Endometrium (tissue), 2 donors: ENCODE data around the gene CNTN5.

ENCODE experiments used
- FAIRE-seq: peaks from 2 replicates; lab custom pipeline; 2012; peaks lifted over from hg19 to GRCh38; lab: Jason Lieb, UNC
- donor health status: control.
- donor health status: control.

CNTN5 gene

DNA sequence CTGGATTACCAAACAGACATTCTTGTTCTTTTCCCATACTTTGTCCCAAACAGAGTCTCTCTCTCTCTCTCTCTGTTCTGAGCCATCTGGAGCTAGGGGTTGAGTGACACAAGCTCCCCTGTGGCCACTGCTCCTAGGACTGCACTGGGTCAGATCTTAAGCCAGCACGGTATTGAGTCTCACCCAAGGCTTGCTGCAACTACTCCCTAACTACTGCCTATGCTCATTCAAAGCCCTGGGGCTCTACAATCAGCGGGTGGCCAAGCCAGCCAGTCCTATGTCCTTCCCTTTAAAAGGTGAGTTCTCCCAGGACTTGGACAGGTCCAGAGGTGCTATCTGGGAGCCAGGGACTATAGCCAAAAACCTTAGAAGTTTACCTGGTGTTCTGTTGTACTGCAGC, 385.6 kb downstream of the CNTN5 start:
- FAIRE-seq, result no peak

DNA sequence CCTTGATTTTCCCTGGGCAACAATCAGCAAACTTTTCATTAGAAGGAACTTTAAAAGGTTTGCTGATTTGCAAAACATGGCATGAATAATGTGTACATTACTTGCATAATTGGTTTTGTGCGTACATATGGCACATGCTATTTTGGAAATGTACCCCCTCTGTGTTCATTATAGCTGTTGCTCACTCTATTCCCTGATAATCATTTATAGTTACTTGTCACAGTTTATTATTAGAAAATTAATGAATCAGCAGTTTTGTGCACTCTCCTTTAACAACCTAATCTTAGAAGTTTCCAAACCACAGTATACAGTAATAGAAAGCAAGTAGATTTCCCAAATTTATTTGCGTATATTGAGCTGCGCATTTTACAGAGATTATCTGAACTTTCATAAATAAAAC, 389.9 kb downstream of the CNTN5 start:
- FAIRE-seq, result no peak

DNA sequence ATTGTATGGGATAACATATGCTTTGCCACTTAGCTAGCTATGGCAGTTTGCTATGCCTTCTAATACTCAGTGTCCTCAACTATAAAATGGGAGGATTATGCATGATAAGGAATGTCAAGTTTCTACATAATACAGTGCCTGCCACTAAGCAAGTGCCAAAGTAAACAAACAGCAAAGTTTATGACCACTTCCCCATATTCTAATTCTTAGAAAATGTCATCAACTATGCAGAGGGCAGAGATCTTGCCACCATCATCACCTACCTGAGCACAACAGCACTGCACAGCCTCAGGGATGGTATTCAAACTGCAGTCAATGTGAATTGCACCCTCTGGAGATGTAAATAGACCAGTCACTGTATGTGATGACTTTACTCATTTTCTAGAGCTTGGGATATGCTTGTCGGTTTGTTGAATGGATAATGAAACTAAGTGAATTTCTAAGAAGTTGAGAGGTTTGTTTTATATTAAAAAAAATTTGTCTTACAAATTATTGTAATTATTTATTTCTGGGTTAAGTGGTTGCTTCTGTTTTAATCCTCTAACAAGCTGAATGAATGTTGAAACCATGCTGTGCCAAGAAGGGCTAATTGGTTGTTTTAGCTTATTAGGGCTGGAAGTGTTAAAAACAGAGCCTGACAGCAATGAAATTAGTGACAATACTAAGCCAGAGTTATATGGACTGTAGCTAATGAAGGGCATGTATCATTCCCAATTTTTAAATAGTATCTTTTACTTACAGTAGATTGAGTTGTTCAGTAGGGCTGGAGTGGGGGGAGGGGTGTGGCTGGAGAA, 398.4 kb downstream of the CNTN5 start:
- FAIRE-seq, result no peak

DNA sequence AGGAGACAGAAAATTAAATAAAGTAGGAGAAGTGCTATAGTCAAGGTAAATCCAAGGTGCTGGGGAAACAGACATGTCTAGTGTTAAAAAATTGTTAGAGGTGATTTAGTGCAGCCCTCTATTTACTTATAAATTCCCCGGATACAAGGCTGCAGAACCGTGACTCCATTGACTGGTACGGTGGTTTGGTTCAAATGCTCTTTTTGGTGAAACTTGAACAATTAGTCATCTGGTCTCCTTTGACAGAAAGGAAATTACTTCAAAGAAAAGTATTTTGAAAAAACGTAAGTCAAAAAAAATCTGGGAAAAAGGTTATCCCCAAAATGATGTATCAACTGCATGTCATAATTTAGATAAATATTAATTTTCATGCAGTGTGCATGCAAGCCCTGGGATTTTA, 399.2 kb downstream of the CNTN5 start:
- FAIRE-seq, result no peak

DNA sequence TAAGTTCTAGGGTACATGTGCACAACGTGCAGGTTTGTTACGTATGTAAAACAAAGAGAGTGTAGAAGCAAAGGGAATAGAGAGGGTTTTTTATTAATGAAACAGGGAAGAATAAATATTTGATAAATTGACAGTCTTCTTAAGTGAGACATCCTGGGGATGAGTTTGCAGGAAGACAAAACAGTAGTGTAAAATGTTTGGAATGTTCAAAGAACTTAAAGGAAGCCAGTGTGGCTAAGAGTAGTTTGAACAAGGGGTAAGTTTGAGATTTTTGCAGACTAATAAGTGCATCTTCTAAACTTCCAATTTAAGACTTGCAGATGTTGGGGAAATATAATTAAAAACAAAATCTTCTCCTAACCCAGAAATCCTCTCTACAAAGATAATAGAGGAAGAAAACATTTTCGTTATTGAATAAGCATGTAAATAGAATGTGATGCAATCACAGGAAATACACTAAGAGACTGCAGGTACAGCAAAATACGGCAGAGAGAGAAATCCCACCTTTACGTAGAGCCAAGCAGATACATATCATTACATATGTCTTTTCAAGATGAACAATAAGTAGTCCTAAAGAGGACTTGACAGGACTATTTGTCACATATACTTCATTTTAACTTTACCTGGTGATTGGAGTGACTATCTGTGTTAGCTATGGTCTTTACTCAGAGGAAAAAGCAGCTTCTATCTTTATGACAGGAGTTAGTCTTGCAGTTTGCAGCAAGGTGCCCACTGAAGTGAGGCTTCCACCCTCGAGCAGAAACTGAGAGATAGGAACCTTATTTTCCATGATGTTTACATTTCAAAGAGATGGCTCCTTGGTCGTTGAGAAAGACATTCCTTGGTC, 402.1 kb downstream of the CNTN5 start:
- FAIRE-seq, result no peak

DNA sequence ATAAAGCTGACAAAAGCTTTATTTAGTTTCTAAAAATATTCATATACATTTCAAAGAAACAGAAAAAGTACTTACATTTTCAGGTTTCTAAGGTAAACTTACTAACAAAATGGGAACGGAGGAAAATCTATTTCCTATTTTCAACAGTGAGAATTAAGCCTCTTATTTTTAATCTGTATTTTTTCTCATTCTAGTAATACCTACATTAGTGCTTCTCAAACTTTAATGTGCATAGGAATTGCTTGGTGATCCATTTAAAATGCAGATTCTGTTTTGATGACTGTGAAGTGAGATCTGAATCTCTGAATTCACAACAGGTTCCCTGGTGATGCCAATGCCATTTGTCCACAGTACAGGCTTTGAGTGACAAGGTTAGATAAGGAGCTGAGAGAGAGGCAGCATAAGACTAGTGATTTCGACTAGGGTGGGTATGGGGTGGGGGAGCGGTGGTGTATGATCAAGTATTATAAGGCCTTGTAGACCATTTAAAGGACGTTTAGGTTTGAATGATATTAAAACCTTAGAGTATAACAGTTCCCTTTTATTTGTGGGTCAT, 402.8 kb downstream of the CNTN5 start:
- FAIRE-seq, result no peak

DNA sequence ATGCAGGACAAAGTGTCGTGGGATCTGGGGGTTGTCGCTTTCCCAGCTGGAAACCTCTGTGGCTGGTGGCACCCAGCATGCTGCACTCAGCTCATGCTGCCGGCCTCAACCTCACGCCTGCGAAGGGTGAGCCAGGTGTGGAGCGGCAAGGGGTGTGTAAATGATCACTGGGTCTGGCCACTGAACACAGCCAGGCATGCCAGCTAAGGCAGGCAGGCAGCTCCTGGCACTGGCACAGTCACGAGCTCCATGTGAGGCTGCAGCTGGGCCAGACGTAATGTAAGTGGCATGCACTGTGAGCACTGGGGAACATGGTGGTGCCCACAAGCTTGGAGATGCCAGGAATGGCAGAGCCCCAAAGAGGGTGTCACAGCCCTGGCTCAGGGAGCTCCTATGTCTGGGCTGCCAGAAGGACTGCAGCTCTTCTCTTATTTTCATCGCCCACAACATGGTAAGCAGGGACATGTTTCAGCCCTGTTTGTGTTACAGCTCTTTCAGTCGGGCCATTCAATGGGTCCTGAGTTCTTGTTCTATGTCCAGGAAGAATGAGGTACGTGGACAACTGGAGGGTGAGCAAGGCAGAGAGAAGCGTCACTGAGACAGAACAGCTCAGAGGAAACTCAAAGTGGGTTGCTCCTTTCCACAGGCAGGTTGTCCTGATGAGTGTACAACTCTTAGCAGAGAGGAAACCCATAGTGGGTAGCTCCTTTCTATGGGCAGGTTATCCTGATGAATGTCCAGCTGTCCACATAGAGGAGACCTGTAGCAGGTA, 403.8 kb downstream of the CNTN5 start:
- no peak for FAIRE-seq

DNA sequence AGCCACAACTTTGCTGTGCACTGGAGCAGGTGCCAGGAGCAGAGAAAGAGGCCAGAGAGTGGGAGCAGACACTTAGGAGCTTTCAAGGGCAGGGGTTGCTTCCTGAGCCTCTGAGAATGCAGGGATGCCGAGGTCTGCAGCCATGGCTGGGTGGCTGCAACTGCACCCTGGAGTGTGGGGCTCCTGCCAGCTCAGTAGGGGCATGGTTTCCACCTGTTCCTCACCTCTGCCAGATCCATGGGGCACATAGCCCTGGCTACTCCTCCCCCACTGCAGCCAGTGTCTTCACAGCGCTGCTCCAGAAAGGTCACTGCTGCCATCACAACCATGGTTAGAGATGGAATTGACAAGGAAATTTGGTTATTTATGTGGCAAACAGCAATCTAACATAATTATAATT, 404.8 kb downstream of the CNTN5 start:
- FAIRE-seq, result no peak

DNA sequence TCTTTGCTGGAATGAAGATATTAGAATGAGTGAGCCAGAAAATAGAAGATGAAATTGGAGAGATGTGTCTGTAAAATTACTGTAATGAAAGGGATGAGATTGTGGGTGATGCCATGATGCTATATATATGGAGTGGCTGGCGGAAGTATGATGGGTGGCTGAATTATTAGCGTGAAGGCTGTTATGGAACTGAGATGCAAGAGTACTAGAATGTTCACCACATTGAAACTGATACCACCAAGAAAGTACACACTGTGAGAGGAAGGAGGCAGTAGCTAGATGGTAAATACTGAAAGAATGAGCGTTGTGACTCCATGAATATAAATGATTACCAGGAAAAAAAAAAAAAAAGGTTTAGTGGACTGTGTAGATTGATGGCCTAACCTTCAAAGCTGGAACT, 411.9 kb downstream of the CNTN5 start:
- no peak for FAIRE-seq

DNA sequence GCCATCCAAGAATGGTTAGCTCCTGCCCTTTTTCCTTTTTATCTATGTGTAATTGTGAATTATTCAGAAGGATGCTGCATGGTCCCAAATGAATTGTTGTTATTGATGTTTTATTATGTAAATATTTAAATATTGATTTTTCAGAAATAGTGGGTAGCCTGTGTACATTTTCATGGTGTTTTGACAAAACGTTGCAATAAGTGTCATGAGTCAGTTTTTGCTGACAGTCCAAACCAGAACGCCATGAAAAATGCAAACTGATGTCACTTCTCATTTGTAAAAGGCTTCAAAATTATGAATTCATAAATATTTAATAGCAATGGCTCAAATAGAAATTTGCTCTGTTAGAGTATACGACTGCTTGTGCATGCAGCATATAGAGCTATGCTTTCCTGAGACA, 422.5 kb downstream of the CNTN5 start:
- FAIRE-seq, result no peak

DNA sequence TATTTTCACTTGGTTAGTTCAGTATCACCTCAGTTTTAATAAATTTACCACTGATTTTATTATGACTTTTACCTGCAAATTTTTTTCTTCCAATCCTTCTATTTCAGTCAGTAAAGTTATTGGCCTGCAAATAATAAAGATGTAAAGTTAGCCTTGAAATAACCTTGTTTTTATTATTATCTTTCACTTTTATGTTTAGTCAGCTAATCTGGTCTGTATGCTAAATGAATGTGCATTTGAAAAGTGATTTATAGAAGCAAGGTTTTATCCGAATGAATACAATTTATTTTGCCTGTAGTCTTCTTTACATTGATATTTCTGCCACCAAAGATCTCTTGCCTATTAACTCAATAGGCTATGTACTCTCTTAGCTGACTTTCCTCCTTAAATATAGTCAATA, 425.7 kb downstream of the CNTN5 start:
- no peak for FAIRE-seq

DNA sequence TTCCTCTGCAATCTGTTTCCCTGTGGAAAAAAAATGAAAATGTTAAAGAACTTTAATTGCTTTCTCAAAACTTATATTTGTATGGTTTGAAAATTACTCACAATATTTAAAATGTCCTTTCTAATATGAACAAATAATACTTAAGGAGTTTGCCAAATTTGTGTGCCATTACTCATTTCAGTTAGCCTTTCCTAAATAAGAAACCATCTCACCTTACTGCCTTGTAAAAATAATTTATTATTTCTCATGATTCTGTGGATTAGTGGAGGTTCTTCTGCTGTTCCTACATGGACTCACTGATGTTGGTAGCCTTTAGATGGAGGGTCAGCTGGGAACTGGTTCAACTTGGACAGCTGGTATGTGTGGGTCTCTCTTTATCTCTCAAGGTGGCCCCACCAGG, 428.6 kb downstream of the CNTN5 start:
- no peak for FAIRE-seq

DNA sequence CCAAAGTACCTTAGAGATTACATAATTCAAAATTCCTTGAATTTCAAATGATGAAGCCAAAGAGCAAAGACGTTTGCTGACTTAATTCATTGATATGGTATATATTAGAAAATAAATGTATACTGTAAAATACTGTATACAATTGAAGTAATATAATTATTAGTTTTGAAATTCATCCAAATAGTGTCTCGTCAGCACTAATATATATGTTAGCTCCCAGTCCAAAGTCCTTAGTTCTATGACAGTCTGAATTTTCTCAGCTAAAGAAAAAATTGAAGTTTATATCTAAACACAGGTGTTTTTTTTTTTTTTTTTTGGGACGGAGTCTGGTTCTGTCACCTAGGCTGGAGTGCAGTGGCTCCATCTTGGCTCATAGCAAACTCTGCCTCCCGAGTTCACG, 431.3 kb downstream of the CNTN5 start:
- no peak for FAIRE-seq

DNA sequence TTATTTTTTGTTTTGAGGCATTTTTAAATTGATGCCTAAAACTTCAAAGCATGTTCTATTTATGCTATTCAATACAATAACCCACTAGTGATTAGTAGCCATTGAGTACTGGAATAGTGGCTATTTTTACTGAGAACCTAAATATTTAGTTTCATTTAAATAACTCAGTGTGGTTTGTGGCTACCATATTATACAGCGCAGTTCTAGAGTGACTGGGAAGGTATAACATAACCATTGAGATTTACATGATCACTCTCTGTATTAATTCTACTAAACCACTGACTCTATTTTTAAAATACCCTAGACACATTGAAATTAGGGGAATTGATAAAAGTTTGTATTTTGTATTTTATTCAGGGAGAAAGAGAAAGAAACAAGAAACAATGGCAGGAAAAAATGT, 441.2 kb downstream of the CNTN5 start:
- no peak for FAIRE-seq

DNA sequence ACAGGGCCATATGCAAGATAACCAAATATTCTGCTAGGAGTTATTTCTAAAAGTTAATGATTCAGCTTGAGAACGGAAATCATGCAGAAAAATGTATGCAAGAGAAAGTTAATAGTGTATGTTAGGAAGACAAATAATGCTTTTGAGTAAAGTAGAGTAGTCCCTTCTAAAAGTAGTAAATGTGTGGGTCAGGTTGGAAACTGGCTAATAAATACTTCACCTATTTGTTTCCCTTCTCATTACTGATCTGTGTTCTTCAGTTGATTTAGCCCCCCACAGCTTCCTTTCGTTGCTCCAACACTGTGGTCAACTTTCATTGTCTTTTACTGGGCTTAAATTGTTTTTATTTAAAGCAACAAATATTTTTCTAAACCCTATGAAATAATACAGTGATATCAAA, 444.2 kb downstream of the CNTN5 start:
- no peak for FAIRE-seq

DNA sequence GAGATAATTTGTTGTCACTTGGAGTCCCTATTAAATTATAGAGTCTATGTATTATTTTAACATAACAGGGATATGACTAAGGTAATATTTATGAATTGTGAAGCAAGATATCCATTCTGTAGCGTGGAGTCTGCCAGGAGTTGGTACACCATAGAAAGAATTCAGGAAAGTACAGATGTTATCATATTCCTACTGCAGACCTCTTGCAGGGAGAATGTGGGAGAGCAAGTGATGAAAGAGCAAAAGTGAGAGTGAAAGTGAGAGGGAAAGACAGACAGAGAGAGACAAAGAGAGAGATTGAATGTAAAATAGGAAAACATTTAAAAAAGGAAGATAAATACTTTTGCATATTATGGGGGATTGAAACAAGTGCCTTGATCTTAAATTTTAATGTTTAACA, 468.8 kb downstream of the CNTN5 start:
- FAIRE-seq, result no peak

DNA sequence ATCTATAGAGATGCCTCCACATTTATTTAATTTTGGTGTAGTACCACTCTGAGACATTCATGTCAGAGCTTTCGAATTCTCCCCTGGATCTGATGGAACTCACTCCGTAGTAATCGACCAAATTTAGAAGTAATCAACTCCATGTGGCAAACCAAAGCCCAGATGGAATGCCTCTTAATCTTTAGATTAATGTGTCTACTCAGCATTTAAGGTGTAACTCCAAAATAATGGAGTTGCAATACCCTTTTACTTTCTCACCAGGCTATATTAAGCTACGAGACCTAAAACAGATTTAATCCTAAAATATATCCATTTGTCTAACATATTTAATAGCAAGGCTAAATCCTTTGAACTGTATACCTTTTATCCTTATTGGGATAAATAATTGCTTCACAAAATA, 473.3 kb downstream of the CNTN5 start:
- FAIRE-seq, result no peak

DNA sequence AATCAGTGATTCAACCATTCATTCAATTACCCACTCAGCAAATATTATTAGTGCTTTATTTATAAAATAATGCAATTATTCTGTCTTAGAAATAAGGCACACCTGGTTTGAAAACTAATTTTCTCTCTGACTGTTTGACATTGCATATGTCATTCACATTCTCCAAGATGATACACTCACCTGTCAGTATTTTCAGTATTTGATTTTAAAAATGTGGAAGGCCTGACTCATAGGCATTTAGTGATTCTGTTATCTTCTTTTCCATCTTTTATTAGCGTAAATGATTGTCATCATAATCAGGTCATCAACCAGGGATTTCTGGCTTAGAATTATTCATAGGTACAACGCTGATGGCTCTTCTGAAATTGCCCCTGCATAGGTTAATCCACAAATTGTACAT, 480.9 kb downstream of the CNTN5 start:
- FAIRE-seq, result no peak

DNA sequence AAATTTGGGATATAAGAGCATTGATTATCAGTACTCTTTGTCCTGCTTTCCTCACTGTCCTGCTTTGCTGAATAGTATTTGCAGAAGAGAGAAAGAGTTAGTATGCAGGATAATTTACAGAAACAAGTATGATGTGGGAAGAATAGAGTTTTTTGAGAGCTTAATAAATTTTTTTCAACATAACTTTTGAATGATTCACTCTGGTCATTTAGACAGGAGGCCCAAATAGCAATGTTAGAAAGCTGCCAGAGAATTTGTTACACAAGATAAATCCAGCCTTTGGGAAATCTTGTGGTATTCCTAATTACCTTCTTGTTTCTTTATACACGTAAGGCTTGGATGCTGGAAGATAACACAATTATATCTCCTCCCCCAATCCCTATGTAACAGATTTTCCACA, 484.6 kb downstream of the CNTN5 start:
- no peak for FAIRE-seq

DNA sequence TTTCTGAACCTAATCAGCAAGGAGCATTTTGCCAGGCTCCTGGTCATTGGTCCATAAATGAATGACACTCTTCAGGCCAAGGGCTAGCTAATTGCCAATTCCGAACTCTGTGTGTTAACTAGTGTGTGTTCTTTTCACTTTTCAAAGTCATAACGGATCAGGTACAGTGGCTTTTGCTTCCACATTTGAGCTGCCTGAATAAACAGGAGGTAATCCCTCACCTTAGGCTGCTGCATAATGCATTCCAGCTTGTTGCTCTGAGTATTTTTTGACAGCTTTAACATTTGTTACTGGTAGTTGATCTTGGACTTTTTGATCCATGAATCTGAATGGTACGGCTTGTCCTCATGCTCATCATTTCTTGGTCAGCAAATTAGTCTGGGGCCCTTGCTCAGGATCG, 485.1 kb downstream of the CNTN5 start:
- FAIRE-seq, result no peak

DNA sequence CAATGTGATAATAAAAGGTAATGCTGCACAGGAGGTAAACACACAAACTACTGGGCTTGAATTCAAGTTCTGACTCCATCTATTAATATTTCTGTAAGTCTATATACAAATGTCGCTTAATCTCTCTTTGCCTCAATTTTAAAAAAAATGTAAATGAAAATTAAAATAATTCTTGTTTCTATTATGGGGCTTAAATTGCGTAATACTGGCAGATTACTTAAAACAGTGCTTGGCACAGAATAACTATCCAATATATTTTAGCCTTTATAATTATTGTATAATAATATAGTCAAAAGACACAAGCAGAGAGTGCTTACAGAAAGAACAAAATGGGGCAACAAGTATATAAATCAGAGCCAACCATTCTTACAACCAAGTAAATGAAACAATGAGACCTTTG, 489.1 kb downstream of the CNTN5 start:
- no peak for FAIRE-seq

DNA sequence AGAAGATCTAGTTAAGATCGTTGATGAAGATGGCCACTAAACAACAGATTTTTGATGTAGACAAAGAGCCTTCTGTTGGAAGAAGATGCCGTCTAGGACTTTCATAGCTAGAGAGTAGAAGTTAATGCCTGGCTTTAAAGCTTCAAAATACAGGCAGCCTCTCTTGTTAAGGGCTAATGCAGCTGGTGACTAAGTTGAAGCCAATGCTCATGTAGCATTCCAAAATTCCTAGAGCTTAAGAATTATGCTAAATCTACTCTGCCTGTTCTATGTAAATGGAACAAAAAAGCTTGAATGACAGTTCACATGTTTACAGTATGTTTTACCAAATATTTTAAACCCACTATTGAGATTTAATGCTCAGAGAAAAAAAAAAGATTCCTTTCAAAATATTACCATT, 492.6 kb downstream of the CNTN5 start:
- FAIRE-seq, result no peak

DNA sequence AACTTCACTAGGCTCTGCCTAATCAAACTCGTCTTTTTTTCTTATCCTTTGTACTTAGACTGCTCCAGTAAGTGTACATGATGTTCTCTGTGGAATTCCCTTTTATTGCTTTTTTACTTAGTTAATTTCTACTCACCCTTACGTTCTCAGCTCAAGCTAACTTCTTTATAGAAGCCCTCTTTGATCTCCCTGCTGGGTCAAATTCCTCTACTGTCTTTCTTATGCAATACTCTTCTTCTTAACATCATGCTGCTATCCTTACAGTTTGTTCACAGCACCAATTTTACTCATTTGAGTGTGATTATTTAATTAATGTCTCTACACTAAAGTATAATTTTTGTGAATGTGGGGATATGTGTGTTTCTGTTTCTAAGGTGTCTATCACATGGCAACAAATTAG, 498.3 kb downstream of the CNTN5 start:
- FAIRE-seq, result no peak
